ENCODE results near the gene CLDN19.

DNA sequence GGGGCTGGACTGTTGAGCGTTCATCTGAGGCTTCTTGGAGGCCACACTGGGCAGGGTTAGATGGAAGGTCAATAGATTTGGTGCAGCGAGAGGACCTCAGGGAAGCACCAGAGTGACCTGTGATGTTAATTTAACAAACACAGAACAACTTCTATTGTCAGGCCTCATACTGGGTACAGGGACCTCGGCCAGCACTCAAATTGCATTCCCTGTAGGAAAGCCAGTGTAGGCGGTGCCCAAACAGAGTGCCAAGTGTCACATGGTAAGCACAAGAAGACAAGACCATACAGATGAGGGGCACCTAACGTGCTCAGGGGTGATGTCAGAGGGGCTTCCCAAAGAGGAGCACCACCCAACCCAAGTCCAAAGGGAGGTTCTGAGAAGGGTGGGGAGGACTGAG is 46.1 kb upstream of the CLDN19 start:
- TF ChIP-seq, protein P1, sequence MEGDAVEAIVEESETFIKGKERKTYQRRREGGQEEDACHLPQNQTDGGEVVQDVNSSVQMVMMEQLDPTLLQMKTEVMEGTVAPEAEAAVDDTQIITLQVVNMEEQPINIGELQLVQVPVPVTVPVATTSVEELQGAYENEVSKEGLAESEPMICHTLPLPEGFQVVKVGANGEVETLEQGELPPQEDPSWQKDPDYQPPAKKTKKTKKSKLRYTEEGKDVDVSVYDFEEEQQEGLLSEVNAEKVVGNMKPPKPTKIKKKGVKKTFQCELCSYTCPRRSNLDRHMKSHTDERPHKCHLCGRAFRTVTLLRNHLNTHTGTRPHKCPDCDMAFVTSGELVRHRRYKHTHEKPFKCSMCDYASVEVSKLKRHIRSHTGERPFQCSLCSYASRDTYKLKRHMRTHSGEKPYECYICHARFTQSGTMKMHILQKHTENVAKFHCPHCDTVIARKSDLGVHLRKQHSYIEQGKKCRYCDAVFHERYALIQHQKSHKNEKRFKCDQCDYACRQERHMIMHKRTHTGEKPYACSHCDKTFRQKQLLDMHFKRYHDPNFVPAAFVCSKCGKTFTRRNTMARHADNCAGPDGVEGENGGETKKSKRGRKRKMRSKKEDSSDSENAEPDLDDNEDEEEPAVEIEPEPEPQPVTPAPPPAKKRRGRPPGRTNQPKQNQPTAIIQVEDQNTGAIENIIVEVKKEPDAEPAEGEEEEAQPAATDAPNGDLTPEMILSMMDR (conservative IDR thresholded peaks at IDR 0.05; ENCODE audit: low read depth, low read length), result no peak
- TF ChIP-seq EZH2 (IDR thresholded peaks at IDR 0.05; ENCODE audit: borderline replicate concordance, low read depth, low read length, poor library complexity, severe bottlenecking), result no peak
